Right cardiac atrium (tissue), 5 donors: ENCODE data around the gene AKAP13. TPM values are rescaled to one million over a fixed set of nuclear protein-coding genes. Genes with fewer than 3 reads are reported as not detected.
A peak's percentile ranks its signal among the peaks of the same experiment; 100 is the strongest.

Source experiments
- ATAC-seq, 2 donors: fragments of 200-7000 bp; cut with Tn5 transposase; one replicate each; pipeline versions ENCODE4 v1.8.0 to v1.9.1; 2020; ENCODE audit warnings: moderate library complexity in 2 of 2, mild to moderate bottlenecking in 1 of 2
- DNase-seq, 3 donors: peaks; one replicate each; pipeline ENCODE4 v3.0.0-alpha.2; 2020
- H3K27ac ChIP-seq: one replicate; pipeline ENCODE4 v1.5.1; 2013; ENCODE audit warnings: mild to moderate bottlenecking, low read length, control low read depth, moderate library complexity
- H3K27me3 ChIP-seq: one replicate; pipeline ENCODE4 v1.6.1; 2013; ENCODE audit not compliant: control insufficient read depth, insufficient read depth
- H3K4me1 ChIP-seq: one replicate; pipeline ENCODE4 v1.6.1; 2013; ENCODE audit warnings: low read length; ENCODE audit not compliant: control insufficient read depth, insufficient read depth
- H3K4me3 ChIP-seq: one replicate; pipeline ENCODE4 v1.5.1; 2013; ENCODE audit warnings: low read length, control low read depth
- H3K9me3 ChIP-seq: one replicate; pipeline ENCODE4 v1.6.1; 2013; ENCODE audit warnings: low read length; ENCODE audit not compliant: control insufficient read depth
- WGBS: extraction: QIAGEN DNeasy Blood & Tissue Kit; methylation state at CpG from one replicate; pipeline ENCODE4 v1.1.7; 2013; 5-methylcytosine and 5-hydroxymethylcytosine counted together
- intact Hi-C, 4 donors: fragments of 100-400 bp; cut with DNase I; formaldehyde crosslinking; loops; one replicate each; pipeline versions ENCODE4 v1.11.0 to v1.14.0; 2022 to 2023
- long read RNA-seq, 4 donors: library from polyadenylated mRNA; unstranded; transcript quantifications; one replicate each; pipeline ENCODE4 v2.0.0, GENCODE V29; 2020 to 2021
- polyA plus RNA-seq: library from polyadenylated mRNA; stranded (reverse); fragments of 200-250 nt; gene quantifications from one replicate; pipeline ENCODE4 v1.2.3, GENCODE V29; 2013
- total RNA-seq, 4 donors: library from RNA; stranded (reverse); fragmentation: NEBNext Ultra II Directional; extraction: Animal tissue kit (Norgen Biotek cat#: 25700); gene quantifications; one replicate each; pipeline ENCODE4 v1.2.1, GENCODE V29; 2021
- donor health status: healthy with polysubstance abuse.
- donor health status: DM: no; HTN: yes; CAD: no.
- donor health status: DM: no; HTN: no; CAD: no.
- donor health status: DM: no; HTN: yes; CAD: no; lungs with severe emphysema.
- donor health status: DM: yes; HTN: yes; CAD: no.

AKAP13 gene
- total RNA-seq (100 to 1,000 TPM; 250 to 348 (median 260) TPM), polyA plus RNA-seq (104 TPM)
- long read RNA-seq, donor 1, full-length matches to known transcripts, result 4 of 176 reads
- long read RNA-seq, donor 1, partial matches to known transcripts, result 66 of 176 reads
- long read RNA-seq, donor 1, other reads (novel, unspliced or antisense), result 106 of 176 reads
- long read RNA-seq, donor 2, partial matches to known transcripts, result 14 of 44 reads
- long read RNA-seq, donor 2, other reads (novel, unspliced or antisense), result 30 of 44 reads
- long read RNA-seq, donor 3, full-length matches to known transcripts, result 8 of 711 reads
- long read RNA-seq, donor 3, partial matches to known transcripts, result 367 of 711 reads
- long read RNA-seq, donor 3, other reads (novel, unspliced or antisense), result 336 of 711 reads
- long read RNA-seq, donor 4, partial matches to known transcripts, result 8 of 40 reads
- long read RNA-seq, donor 4, other reads (novel, unspliced or antisense), result 31 of 40 reads

- intact Hi-C loops, result no loop called here
- H3K9me3 ChIP-seq, result no peaks in the 10 kb centered on the region
- peak; percentile 98 to 99 (median 99) for DNase-seq
- H3K4me3 ChIP-seq, result peak within 1 kb of the TSS; percentile 93
- H3K27ac ChIP-seq, result peak within 1 kb of the TSS; percentile 99
- no peaks in the 10 kb centered on the region for H3K4me1 ChIP-seq
- H3K27me3 ChIP-seq, result no peaks in the 10 kb centered on the region
- peak; percentile 97 to 98 for ATAC-seq
- WGBS, result under 1% methylated on average over 54 of the region's 54 CpGs
Observed at GRCh38 chr15:85380217-85380811, at the start of gene AKAP13. Gene AKAP13, plus strand, starts transcription at chr15:85380603. Its CDS starts 105,118 bp downstream, at chr15:85485721.

- intact Hi-C loops, result loop anchor here in 2 of 4 donors (10.0 kb wide), 2 partner anchors 84 to 174 kb away; no protein-coding TSS in a partner anchor
- Histone ChIP-seq H3K4me1 (peaks cover 9% of the 10 kb centered on the region), H3K27me3 (no peaks in the 10 kb centered on the region), H3K9me3 (no peaks in the 10 kb centered on the region), H3K27ac (peak overlapping the region; percentile 94), H3K4me3 (no peak overlapping the region)
- ATAC-seq (peak; percentile 95), DNase-seq (peak; percentile 87 to 95 (median 89))
- WGBS, result 29% methylated on average over 14 of the region's 14 CpGs
Observed at GRCh38 chr15:85330901-85331588, 49.4 kb upstream of the AKAP13 start.

- Histone ChIP-seq H3K27me3 (no peaks in the 10 kb centered on the region), H3K4me1 (peaks cover 9% of the 10 kb centered on the region)
Observed at GRCh38 chr15:85331655-85332285, 48.6 kb upstream of the AKAP13 start.

GRCh38 chr15:85333132-85333831, 47.1 kb upstream of the AKAP13 start:
- Histone ChIP-seq H3K4me3 (no peak overlapping the region), H3K27me3 (no peaks in the 10 kb centered on the region), H3K9me3 (no peaks in the 10 kb centered on the region), H3K4me1 (peaks cover 9% of the 10 kb centered on the region), H3K27ac (peak overlapping the region; percentile 30)
- intact Hi-C loops, result loop anchor here in 2 of 4 donors (10.0 kb wide), 2 partner anchors 82 to 172 kb away; no protein-coding TSS in a partner anchor
- DNase-seq, result no peak
- WGBS, result 63% methylated on average over 6 of the region's 6 CpGs
- ATAC-seq, result no peak

More at GRCh38 chr15:85331655-85332285, 48.6 kb upstream of the AKAP13 start:
- H3K4me3 ChIP-seq, result no peak overlapping the region
- no peaks in the 10 kb centered on the region for H3K9me3 ChIP-seq
- DNase-seq (no peak), ATAC-seq (no peak)
- H3K27ac ChIP-seq, result peak overlapping the region; percentile 94
- WGBS, result 82% methylated on average over 8 of the region's 8 CpGs
- intact Hi-C loops, result loop anchor here in 2 of 4 donors (10.0 kb wide), 2 partner anchors 83 to 173 kb away; no protein-coding TSS in a partner anchor

- no peak for DNase-seq
- WGBS, result 96% methylated on average over 6 of the region's 6 CpGs
- Histone ChIP-seq H3K27me3 (no peaks in the 10 kb centered on the region), H3K27ac (no peak overlapping the region), H3K4me3 (no peak overlapping the region), H3K4me1 (peaks cover 9% of the 10 kb centered on the region), H3K9me3 (no peaks in the 10 kb centered on the region)
- intact Hi-C loops, result loop anchor here in 2 of 4 donors (10.0 kb wide), 2 partner anchors 81 to 171 kb away; no protein-coding TSS in a partner anchor
- no peak for ATAC-seq
Observed at GRCh38 chr15:85334241-85334640, 46.2 kb upstream of the AKAP13 start.

GRCh38 chr15:85335193-85335942, 45.0 kb upstream of the AKAP13 start:
- intact Hi-C loops, result loop anchor here in 2 of 4 donors (10.0 kb wide), 2 partner anchors 79 to 169 kb away; no protein-coding TSS in a partner anchor
- no peak for DNase-seq
- no peak overlapping the region for H3K4me3 ChIP-seq
- no peak for ATAC-seq
- H3K4me1 ChIP-seq, result peaks cover 9% of the 10 kb centered on the region
- H3K9me3 ChIP-seq, result no peaks in the 10 kb centered on the region
- 55% methylated on average over 13 of the region's 13 CpGs for WGBS
- H3K27me3 ChIP-seq, result no peaks in the 10 kb centered on the region
- H3K27ac ChIP-seq, result no peak overlapping the region

- intact Hi-C loops, result loop anchor here in 2 of 4 donors (10.0 kb wide), 2 partner anchors 78 to 168 kb away; no protein-coding TSS in a partner anchor
Observed at GRCh38 chr15:85336880-85337279, 43.5 kb upstream of the AKAP13 start.

GRCh38 chr15:85337425-85338074, 42.9 kb upstream of the AKAP13 start:
- DNase-seq (no peak), ATAC-seq (peak; percentile 30 to 65)
- Histone ChIP-seq H3K4me1 (no peaks in the 10 kb centered on the region), H3K27ac (peak overlapping the region; percentile 59), H3K4me3 (no peak overlapping the region), H3K27me3 (no peaks in the 10 kb centered on the region), H3K9me3 (no peaks in the 10 kb centered on the region)
- intact Hi-C loops, result loop anchor here in 2 of 4 donors (10.0 kb wide), 2 partner anchors 77 to 167 kb away; no protein-coding TSS in a partner anchor
- 40% methylated on average over 9 of the region's 9 CpGs for WGBS

More at GRCh38 chr15:85336880-85337279, 43.5 kb upstream of the AKAP13 start:
- DNase-seq (no peak), ATAC-seq (peak; percentile 85 to 89)
- WGBS, result 56% methylated on average over 5 of the region's 5 CpGs
- peak overlapping the region; percentile 51 for H3K27ac ChIP-seq
- H3K27me3 ChIP-seq, result no peaks in the 10 kb centered on the region
- H3K4me3 ChIP-seq, result no peak overlapping the region
- no peaks in the 10 kb centered on the region for H3K9me3 ChIP-seq
- H3K4me1 ChIP-seq, result no peaks in the 10 kb centered on the region

- no peak overlapping the region for H3K4me3 ChIP-seq
- H3K4me1 ChIP-seq, result no peaks in the 10 kb centered on the region
- DNase-seq (no peak), ATAC-seq (no peak)
- intact Hi-C loops, result no loop called here
- WGBS, result 49% methylated on average over 1 of the region's 1 CpG
- no peak overlapping the region for H3K27ac ChIP-seq
- no peaks in the 10 kb centered on the region for H3K9me3 ChIP-seq
- H3K27me3 ChIP-seq, result no peaks in the 10 kb centered on the region
Observed at GRCh38 chr15:85340321-85340665, 40.1 kb upstream of the AKAP13 start.
